ENCODE measurements around the gene FTL.

DNA sequence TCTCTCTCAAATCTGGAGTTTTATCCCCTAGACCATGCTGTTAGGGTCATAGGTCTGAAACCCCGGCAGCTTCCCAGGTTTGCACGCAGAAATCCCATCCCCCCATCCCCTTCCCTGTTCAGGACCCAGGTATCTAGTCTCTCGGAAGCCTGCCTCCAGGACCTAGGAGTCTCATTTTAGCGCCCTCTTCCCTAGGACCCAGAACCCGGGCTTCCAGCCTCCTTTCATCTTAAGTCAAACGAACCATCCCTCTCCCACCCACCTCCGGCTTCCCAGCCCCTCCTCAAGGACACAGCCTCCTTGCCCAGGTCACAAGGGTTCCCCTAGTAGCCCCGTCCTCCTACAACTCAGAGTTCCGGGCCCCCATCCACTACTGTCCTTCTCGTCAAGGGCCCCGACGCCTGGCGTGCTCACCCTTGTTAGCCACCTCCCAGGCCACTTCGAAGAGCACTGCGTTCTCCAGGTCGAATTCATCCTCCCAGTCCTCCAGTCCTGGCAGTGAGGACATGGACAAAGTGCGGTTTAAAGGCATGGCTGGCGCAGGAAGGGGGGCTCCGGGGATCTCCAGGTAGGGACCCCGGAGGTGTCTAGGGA lies 27.6 kb downstream of the FTL start:
- TF ChIP-seq TOX (CRISPR knock-in tag; IDR thresholded peaks at IDR 0.05; ENCODE audit: borderline replicate concordance) (no peak), CREB5 (CRISPR knock-in tag; IDR thresholded peaks at IDR 0.05; ENCODE audit: low read depth) (no peak), ISL1 (CRISPR knock-in tag; IDR thresholded peaks at IDR 0.05) (no peak), ESRRG (CRISPR knock-in tag; IDR thresholded peaks at IDR 0.05) (no peak), RARB (CRISPR knock-in tag; IDR thresholded peaks at IDR 0.05) (no peak), BACH2 (CRISPR knock-in tag; IDR thresholded peaks at IDR 0.05; ENCODE audit: borderline replicate concordance) (no peak), ZFP3 (CRISPR knock-in tag; IDR thresholded peaks at IDR 0.05) (no peak), TCF4 (CRISPR knock-in tag; IDR thresholded peaks at IDR 0.05; ENCODE audit: borderline replicate concordance) (no peak), CSDC2 (CRISPR knock-in tag; IDR thresholded peaks at IDR 0.05) (no peak)
- TF ChIP-seq, protein P1, sequence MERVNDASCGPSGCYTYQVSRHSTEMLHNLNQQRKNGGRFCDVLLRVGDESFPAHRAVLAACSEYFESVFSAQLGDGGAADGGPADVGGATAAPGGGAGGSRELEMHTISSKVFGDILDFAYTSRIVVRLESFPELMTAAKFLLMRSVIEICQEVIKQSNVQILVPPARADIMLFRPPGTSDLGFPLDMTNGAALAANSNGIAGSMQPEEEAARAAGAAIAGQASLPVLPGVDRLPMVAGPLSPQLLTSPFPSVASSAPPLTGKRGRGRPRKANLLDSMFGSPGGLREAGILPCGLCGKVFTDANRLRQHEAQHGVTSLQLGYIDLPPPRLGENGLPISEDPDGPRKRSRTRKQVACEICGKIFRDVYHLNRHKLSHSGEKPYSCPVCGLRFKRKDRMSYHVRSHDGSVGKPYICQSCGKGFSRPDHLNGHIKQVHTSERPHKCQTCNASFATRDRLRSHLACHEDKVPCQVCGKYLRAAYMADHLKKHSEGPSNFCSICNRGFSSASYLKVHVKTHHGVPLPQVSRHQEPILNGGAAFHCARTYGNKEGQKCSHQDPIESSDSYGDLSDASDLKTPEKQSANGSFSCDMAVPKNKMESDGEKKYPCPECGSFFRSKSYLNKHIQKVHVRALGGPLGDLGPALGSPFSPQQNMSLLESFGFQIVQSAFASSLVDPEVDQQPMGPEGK (CRISPR knock-in tag; IDR thresholded peaks at IDR 0.05; ENCODE audit: borderline replicate concordance), result no peak

All from SK-N-SH treated with all-trans-retinoic acid at 6 μM for 48 hours (cell line).